IPS-NIHi11 (cell line): ENCODE results near the gene CPSF7.

Source experiments
- DNase-seq: peaks from one replicate; pipeline ENCODE4 v3.0.0; 2012; ENCODE audit warnings: mixed read lengths, low spot score

CPSF7 gene

GRCh38 chr11:61357233-61357893 lies 72.4 kb downstream of the CPSF7 start:
- no peak for DNase-seq

DNA sequence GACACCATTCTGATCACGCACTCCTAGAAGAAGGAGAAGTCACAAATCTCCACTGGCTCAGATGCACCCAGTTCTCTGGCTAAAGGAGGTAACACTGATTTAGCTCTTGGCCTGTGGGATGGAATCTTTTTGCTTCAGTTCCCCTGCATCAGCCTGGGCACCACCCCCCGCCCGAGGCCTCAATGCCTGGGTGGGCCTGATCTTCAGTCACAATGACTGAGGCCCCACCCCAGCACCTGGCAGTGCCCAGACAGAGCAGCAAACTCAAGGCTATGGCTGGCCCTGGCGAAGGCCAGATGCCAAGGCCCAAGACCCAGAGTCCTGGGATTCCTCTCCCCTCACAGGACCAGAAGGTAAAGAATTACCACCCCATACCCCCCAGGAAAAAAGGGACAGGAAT lies 73.1 kb downstream of the CPSF7 start:
- no peak for DNase-seq

DNA sequence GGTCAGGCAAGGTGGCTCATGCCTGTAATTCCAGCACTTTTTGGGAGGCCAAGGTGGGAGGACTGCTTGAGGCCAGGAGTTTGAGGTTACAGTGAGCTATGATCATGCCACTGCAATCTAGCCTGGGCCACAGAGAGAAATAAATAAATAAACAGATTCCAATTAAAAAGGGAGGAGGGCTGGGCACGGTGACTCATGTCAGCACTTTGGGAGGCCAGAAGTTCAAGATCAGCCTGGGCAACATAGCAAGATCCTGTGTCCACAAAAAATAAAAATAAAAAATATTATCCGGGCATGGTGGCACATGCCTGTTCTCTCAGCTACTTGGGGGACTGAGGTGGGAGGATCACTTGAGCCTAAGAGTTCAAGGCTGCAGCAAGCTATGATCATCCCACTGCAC lies 75.6 kb downstream of the CPSF7 start:
- DNase-seq, result no peak

DNA sequence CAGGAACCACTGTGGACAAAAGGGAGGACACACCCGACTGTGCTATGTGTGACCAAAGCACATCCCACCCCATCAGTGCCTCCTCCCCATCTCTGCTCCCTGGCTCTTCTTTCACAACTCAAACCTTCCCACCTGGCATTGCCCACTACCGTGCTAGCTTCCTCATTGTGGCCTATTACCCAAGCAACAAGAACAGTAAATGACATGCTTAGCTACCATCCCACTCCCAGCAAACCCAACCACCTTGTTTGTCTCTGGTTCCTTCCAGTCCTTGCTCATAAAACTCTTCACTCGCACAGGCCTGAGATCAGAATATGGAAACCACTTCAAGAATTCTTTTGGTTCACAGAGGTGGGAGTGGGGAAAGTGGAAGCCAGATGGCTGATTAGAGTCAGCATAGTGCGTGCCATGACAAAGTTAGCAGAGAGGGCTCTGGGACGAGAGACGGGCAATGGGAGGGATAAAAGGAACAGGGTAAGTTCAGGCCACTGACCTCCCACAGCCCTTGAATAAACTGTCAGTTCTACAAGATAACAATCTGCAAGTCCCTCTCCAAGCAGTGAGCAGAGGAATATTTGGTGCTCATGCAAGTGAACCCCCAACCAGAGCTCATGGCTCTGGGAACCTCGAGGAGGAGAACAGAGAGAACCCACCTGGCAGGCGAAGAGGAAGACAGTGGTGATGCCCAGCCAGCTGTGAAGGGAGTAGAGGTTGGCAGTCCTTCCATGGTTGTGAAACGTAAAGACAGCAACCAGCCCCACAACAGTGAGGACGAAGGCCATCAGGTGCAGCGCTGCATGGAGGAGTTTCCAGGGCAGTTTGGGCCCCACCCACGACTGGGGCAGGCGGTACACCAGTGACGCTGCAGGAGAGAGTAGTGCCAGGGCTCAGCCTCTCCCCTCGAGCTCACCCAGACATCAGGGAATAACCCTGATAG lies 76.4 kb downstream of the CPSF7 start:
- DNase-seq, result no peak
